Astrocyte of the hippocampus (primary cell): ENCODE data around the gene OR56A1.

Experiments used
- DNase-seq: peaks from one replicate; pipeline ENCODE4 v3.0.0; 2011; ENCODE audit warnings: low read depth, low spot score

The OR56A1 gene

DNA sequence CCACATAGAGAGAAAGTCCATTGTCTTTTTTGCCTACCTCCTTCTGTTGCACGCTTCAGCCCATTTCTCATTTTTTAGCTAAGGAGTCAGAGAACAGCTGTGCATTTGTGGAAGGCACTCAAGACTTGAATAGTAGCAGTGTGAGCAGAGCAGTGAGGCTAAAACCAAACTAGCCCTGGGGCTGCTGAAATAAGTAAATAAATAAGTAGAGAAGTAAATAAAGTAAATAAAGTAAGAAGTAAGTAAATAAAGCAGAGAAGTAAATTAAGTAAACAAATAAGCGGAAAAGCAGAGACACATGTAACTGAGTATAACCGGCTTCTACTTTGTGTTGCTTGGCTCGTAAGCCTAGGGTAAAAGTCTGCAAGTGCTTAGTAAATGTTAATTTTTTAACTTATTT is 41.4 kb downstream of the OR56A1 start:
- DNase-seq = no peak

- DNase-seq = no peak
These were observed 43.7 kb downstream of the OR56A1 start, which contains the start of gene OR52L1 for GRCh38 chr11:5986885-5987284. TSS of gene OR52L1 (minus strand) at chr11:5986985. CDS start at chr11:5986930, 55 bp downstream.

DNA sequence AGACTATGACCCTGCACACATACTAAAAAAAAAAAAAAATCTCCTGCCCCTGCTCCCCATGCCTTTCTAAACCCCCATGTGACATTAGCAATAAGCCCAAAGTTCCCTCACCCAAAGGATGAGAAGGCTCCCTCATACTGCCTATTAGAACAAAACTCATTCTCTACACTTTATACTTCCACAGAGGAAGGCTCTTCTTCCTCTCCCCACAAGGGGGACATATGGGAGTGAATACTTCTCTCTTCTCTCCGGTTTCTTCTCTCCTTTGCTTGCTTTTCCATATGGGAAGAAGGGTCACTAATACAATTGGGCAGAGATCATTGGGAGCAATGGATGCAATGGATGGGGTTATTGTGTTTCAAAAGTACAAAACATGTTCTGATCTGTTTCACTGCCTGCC is 47.1 kb downstream of the OR56A1 start:
- no peak for DNase-seq

GRCh38 chr11:5973530-5973929 is 57.0 kb downstream of the OR56A1 start:
- DNase-seq = no peak
